Stimulated activated CD8-positive, alpha-beta memory T cell treated with anti-CD3 and anti-CD28 coated beads, Interleukin-4, amount 100 ng/mL, for 4 hours (primary cell): ENCODE measurements around the gene ATP6V0C.
A peak's percentile ranks its signal among the peaks of the same experiment; 100 is the strongest.
"Not testable (repeated sequence)": the region's sequence is repeated elsewhere in the genome, so short reads cannot be mapped to it uniquely, and the experiment has no call there.

Source experiments
- DNase-seq, 2 donors: peaks; one replicate each; pipeline ENCODE4 v3.0.0-alpha.2; 2020; ENCODE audit warnings: low read depth in 2 of 2, low spot score in 1 of 2

The ATP6V0C gene

GRCh38 chr16:2540912-2541311, 27.2 kb downstream of the ATP6V0C start:
- not testable (repeated sequence) for DNase-seq

DNA sequence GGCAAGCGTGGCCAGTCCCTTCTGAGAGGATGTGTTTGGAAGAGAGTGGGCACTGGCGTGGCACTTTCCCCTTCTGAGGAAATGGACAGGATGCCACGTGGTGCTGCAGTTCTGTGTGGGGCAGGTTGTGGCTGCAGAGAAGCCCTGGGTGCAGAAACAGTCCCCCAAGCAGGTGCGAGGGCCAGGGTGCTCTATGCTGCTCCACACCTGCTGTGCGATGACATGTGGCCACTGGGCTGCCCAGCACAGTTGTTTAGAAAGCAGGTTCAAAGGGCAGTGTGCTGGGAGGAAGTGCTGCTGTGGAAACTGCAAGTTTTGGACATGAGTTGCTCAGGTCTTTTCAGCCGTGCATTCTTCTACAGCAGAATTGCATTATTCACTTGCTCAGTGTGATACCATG, 27.7 kb downstream of the ATP6V0C start:
- DNase-seq, result not testable (repeated sequence)

DNA sequence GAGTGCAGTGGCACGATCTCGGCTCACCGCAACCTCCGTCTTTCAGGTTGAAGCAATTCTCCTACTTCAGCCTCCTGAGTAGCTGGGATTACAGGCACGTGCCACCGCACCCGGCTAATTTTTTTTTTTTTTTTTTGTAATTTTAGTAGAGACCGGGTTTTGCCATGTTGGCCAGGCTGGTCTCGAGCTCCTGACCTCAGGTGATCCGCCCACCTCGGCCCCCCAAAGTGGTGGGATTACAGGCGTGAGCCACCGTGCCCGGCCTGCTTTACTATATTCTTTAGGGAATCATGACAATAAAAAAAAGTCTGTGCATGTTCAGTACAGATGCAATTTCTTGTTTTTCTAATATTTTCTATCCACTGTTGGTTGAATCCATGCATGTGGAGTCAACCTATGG, 30.0 kb downstream of the ATP6V0C start:
- DNase-seq, result not testable (repeated sequence)

- not testable (repeated sequence) for DNase-seq
Observed at GRCh38 chr16:2550283-2550878, 36.6 kb downstream of the ATP6V0C start.

DNA sequence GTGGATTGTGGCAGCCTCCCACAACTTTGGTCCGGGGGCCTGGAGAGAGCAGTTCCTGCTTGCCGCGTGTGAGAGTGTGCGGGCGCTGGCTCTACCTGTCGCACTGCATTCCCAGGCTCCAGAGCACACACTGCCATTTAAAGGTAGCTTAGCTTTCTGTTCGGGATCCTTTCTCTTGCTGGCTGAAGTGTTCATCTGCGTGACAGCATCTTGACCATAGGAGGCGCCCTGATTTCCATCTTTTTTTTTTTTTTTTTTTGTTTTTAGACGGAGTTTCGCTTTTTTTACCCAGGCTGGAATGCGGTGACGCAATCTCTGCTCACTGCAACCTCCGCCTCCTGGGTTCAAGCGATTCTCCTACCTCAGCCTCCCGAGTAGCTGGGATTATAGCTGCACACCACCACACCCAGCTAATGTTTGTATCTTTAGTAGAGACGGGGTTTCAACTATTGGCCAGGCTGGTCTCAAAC, 37.7 kb downstream of the ATP6V0C start:
- not testable (repeated sequence) for DNase-seq

- DNase-seq, result not testable (repeated sequence)
Observed at GRCh38 chr16:2554709-2555425, 41.1 kb downstream of the ATP6V0C start.

GRCh38 chr16:2557150-2557549, 43.4 kb downstream of the ATP6V0C start:
- DNase-seq, result not testable (repeated sequence)

DNA sequence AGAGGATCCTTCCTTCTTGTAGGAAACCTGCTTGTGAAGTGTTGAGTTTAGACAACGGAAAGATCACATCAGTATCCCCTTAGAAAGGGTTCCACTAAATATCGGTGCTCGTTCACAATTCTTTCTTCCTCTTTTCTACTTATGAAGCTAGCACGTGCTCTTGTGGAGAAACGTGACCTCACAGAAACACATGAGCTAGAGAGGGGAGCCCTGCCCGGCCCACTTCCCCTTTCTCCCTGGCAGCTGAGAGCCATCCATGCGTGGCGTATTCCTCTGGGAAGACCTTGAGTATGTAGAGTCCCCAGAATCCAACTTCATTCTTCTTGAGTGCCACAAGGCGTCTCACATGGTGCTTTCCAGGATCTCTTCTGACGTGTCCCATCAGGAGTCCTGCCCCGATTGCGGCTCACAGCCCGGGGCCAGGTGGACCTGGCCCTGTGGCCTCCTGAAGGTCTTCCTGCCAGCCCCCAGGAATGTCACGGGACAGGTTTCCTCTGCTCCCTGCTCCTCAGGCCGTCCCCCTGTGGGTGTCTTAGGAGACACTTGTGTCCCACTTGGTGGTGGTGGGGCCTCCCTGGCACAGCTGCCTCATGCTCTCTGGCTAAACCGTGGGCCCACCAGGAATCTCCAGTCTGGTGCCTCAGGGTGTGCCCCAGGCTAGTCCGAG, 46.5 kb downstream of the ATP6V0C start:
- not testable (repeated sequence) for DNase-seq

DNA sequence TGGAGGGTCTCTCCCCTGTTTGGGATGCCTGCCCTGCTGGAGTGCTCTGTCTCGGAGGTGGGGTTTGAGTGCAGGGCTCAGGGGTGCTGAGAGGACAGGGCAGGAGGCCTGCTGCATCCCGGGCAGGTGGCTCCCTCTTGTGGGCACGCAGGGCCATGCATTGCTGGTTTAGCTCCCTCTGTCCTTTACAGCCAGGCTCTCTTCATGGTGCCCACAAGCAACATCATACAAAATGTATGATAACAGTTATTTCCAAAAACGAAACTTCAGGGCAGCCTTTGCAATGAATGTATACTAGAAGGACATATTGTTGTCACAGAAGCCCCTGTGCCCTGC, 47.0 kb downstream of the ATP6V0C start:
- peak; percentile 28 to 30 for DNase-seq

DNA sequence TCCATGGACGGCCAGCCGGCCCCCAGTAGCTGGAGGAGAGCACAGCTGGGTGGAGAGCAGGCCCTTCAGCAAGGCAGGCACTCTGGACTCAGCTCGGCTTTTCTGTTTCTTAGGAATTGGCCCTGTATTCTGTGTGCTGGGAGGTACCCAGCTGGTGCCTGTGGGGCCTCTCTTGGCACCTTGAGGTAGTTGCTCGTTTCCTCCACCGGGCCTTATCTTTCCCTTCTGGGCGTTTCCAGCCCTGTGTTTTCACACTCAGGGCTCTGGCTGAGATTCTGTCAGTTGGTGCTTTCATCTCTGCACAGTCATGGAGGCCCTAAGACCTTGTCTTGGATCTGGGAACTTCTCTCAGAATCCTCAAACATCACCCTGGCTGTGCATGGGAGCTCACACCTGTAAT, 53.8 kb downstream of the ATP6V0C start:
- not testable (repeated sequence) for DNase-seq

DNA sequence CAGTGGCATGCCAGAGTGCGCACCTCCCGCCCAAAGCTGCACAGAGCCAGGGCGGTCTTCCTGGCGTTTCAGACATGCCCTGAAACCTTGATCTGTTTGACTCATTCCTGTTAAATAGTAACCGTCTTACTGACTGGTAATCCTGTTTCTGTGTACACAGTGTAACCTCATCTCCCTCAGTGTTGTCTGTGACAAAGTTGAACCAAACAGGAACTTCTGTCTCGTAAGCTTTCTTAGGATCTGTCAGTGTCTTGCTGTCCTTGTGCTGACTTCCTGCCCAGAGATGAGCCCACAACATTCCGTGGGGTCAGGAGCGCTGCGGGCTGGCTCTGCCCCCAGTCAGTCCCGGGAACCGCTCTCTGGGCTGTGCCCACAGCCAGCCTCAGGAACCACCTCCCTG, 54.8 kb downstream of the ATP6V0C start:
- not testable (repeated sequence) for DNase-seq
